Endothelial cell of umbilical vein (primary cell): ENCODE results near the gene LOXL1. TPM values are rescaled to one million over a fixed set of nuclear protein-coding genes. Genes with fewer than 3 reads are reported as not detected.

Experiments used
- BruUV-seq: library from RNA; stranded (reverse); fragments of 400-500 nt; replicated peaks from 2 replicates; lab custom pipeline; 2021; lab: Mats Ljungman, UMichigan
- CTCF ChIA-PET: fragments of 300-600, 350-600 bp; sonication (Branson Sonifier 250); formaldehyde crosslinking; loops from one replicate; lab custom pipeline; 2021; ENCODE audit warnings: antibody characterized with exemption, inconsistent platforms; lab: Charles Lee
- POLR2A ChIA-PET: fragments of 300-600, 350-600 bp; sonication (Branson Sonifier 250); formaldehyde crosslinking; loops from one replicate; lab custom pipeline; 2021; ENCODE audit warnings: antibody characterized with exemption, inconsistent platforms; lab: Charles Lee
- DNase-seq: peaks from one replicate; pipeline ENCODE4 v3.0.0-alpha.2; 2011; ENCODE audit warnings: low read depth, low spot score
- FAIRE-seq: peaks from 2 replicates; lab custom pipeline; 2011; peaks lifted over from hg19 to GRCh38; lab: Jason Lieb, UNC
- H2AFZ ChIP-seq: 2 replicates; pipeline ENCODE4 v1.6.0; 2012; ENCODE audit warnings: low read depth, low read length, control low read depth, inconsistent platforms
- H3K27ac ChIP-seq: 2 replicates; pipeline ENCODE4 v1.5.1; 2011; ENCODE audit warnings: low read depth, mild to moderate bottlenecking, control low read depth, low read length, moderate library complexity; ENCODE audit not compliant: insufficient read depth
- H3K27me3 ChIP-seq, 2 experiments: 2 replicates each; pipeline versions ENCODE4 v1.6.0 to v1.6.1; 2011; ENCODE audit warnings: low read length in 2 of 2, mixed read lengths in 1 of 2; ENCODE audit not compliant: control insufficient read depth in 2 of 2, insufficient read depth in 2 of 2
- H3K36me3 ChIP-seq, 2 experiments: 2 replicates in 1 of 2; 3 replicates in 1 of 2; pipeline ENCODE4 v1.5.1; 2011; ENCODE audit warnings: low read length in 2 of 2, mild to moderate bottlenecking in 1 of 2, moderate library complexity in 1 of 2; ENCODE audit not compliant: control insufficient read depth in 2 of 2, insufficient read depth in 2 of 2; ENCODE audit errors: extremely low read depth in 1 of 2
- H3K4me1 ChIP-seq: 3 replicates; pipeline ENCODE4 v1.5.1; 2011; ENCODE audit warnings: mild to moderate bottlenecking, low read length; ENCODE audit not compliant: control insufficient read depth, insufficient read depth; ENCODE audit errors: extremely low read depth
- H3K4me2 ChIP-seq: 2 replicates; pipeline ENCODE4 v1.6.1; 2011; ENCODE audit warnings: low read length, control low read depth, mixed read lengths; ENCODE audit not compliant: insufficient read depth
- H3K4me3 ChIP-seq, 3 experiments: fragments of 200-600 bp in 1 of 3; sonication (generic), shearing (Covaris generic) in 1 of 3; replicated peaks in 1 of 3; 2 replicates each; pipeline ENCODE4 v1.5.1; 2011 to 2016; ENCODE audit warnings: control low read depth in 3 of 3, low read length in 3 of 3, mild to moderate bottlenecking in 2 of 3, inconsistent platforms in 1 of 3, low read depth in 1 of 3, moderate library complexity in 1 of 3; ENCODE audit not compliant: insufficient read depth in 1 of 3
- H3K79me2 ChIP-seq: 2 replicates; pipeline ENCODE4 v1.6.0; 2012; ENCODE audit warnings: low read length, inconsistent platforms; ENCODE audit not compliant: control insufficient read depth, insufficient read depth
- H3K9ac ChIP-seq: replicated peaks from 2 replicates; pipeline ENCODE3; 2011; ENCODE audit warnings: low read length, control low read depth; ENCODE audit not compliant: insufficient read depth; ENCODE audit errors: extremely low read depth
- H3K9me1 ChIP-seq: replicated peaks from 3 replicates; pipeline ENCODE4 v1.6.0; 2011; ENCODE audit warnings: mild to moderate bottlenecking, low read length; ENCODE audit not compliant: control insufficient read depth, insufficient read depth; ENCODE audit errors: extremely low read depth
- H3K9me3 ChIP-seq: replicated peaks from 2 replicates; pipeline ENCODE4 v1.5.1; 2012; ENCODE audit warnings: low read length, inconsistent platforms; ENCODE audit not compliant: control insufficient read depth, insufficient read depth
- H4K20me1 ChIP-seq: replicated peaks from 2 replicates; pipeline ENCODE3; 2011; ENCODE audit warnings: mild to moderate bottlenecking, low read length; ENCODE audit not compliant: control insufficient read depth, insufficient read depth; ENCODE audit errors: extremely low read depth
- FOS ChIP-seq: IDR thresholded peaks from 2 replicates; pipeline ENCODE4 v1.6.1; 2011; ENCODE audit warnings: mild to moderate bottlenecking, low read length, moderate library complexity, borderline replicate concordance; ENCODE audit not compliant: insufficient read depth
- JUN ChIP-seq: IDR thresholded peaks from 2 replicates; pipeline ENCODE4 v1.6.1; 2011; ENCODE audit warnings: borderline replicate concordance, low read depth; ENCODE audit not compliant: insufficient read length, insufficient read depth
- POLR2A ChIP-seq: IDR thresholded peaks from 2 replicates; pipeline ENCODE4 v1.6.1; 2012; ENCODE audit warnings: low read depth, mild to moderate bottlenecking, control low read depth, low read length
- dilution Hi-C: fragments of 300-500 bp; cut with MboI; formaldehyde crosslinking; loops from one replicate; pipeline ENCODE4 v1.15.0; 2019; ENCODE audit warnings: low sequenced_read_pairs; ENCODE audit not compliant: extremely low pct_ligation_motif_present
- intact Hi-C: fragments of 100-400 bp; cut with micrococcal nuclease; formaldehyde crosslinking; loops from one replicate; pipeline ENCODE4 v1.10.0; 2022
- polyA plus RNA-seq, 4 experiments: library from polyadenylated mRNA; depleted of rRNA in 3 of 4; stranded (reverse) in 3 of 4; unstranded in 1 of 4; fragments of >200 nt; gene quantifications; 2 replicates each; pipeline versions ENCODE4 v1.2.1 to v1.2.3, GENCODE V29; 2011 to 2012; ENCODE audit warnings: missing spikeins in 1 of 4
- total RNA-seq: library from RNA; stranded (reverse); gene quantifications from 2 replicates; pipeline ENCODE4 v1.2.3, GENCODE V29; 2021
- TF ChIP-seq, protein P1 (sequence below): IDR thresholded peaks from 2 replicates; pipeline ENCODE4 v1.6.1; 2011; ENCODE audit not compliant: insufficient read depth, insufficient read length

Gene LOXL1
- total and polyA plus RNA-seq, 2 donors (not counting 3 experiments of a cell fraction or from before 2014, with no cell fraction given) = 5.2 to 14.4 TPM

DNA sequence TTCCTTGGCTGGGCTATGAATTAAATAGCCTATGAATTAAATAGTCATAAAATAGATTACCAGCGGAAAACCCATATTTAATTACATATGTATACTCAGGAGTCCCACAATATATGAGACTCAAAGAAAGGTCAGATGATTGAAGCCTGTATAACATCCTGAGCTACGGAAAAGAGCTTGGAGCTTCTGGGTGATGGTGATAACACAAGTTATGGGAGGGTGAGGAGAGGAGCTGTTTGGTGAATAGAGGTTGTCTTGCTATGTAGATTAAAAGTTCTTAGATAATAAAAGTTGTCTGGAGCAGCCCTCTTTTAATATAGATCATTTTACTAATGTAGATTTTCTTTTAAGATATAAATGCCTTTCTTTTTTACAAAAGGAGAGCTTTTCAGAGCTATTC is 70.0 kb downstream of the LOXL1 start:
- FAIRE-seq (peak; percentile 12), DNase-seq (no peak)
- intact Hi-C loops (no loop called here), dilution Hi-C loops (no loop called here)
- H2AFZ ChIP-seq = no peak overlapping the region
- no peaks in the 10 kb centered on the region for H3K9me3 ChIP-seq
- H3K4me3 ChIP-seq = peak overlapping the region; percentile 86 to 96 (median 92)
- no peaks in the 10 kb centered on the region for H3K9me1 ChIP-seq
- peaks cover 25% of the 10 kb centered on the region for H3K4me1 ChIP-seq
- no peak for TF ChIP-seq JUN
- TF ChIP-seq, protein P1, sequence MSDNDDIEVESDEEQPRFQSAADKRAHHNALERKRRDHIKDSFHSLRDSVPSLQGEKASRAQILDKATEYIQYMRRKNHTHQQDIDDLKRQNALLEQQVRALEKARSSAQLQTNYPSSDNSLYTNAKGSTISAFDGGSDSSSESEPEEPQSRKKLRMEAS = no peak
- H4K20me1 ChIP-seq = no peaks in the 10 kb centered on the region
- no peaks in the 10 kb centered on the region for H3K27me3 ChIP-seq
- peak overlapping the region; percentile 26 for H3K9ac ChIP-seq
- peak overlapping the region; percentile 97 for H3K4me2 ChIP-seq
- peaks cover 60% of the 10 kb centered on the region for H3K79me2 ChIP-seq
- H3K36me3 ChIP-seq = peaks cover 5 to 12% of the 10 kb centered on the region in 2 experiments
- ChIA-PET POLR2A (no interaction called here), CTCF (interaction anchor here (0.8 to 4.0 kb wide), 6 partner anchors 13 to 45 kb away, joined by 3 to 65 read pairs (median 15); no protein-coding TSS in a partner anchor)
- BruUV-seq = no TSS peak
- H3K27ac ChIP-seq = peak overlapping the region; percentile 53

DNA sequence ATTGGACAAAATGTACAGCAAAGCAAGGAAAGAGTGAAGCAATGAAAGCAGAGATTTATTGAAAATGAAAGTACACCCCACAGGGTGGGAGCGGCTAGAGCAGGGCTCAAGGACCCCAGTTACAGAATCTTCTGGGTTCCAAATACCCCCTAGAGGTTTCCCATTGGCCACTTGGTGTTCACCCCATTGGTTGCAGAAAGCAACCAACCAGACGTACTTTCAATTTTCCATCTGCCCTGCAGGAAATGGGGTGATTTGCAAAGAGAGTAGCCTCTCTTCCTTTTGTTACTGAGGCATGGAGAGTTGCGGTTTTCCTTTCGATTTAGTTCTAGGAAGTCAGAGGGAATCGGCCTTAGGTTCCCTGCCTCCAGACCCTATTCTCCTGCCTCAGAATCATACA is 70.7 kb downstream of the LOXL1 start:
- TF ChIP-seq POLR2A (peak; percentile 49), FOS (no peak)
- Histone ChIP-seq H3K4me2 (peak overlapping the region; percentile 97), H3K27ac (peak overlapping the region; percentile 53), H3K36me3 (peaks cover 5 to 12% of the 10 kb centered on the region in 2 experiments), H3K9ac (peak overlapping the region; percentile 66), H3K9me1 (no peaks in the 10 kb centered on the region), H3K27me3 (no peaks in the 10 kb centered on the region), H2AFZ (peak overlapping the region; percentile 49), H3K4me1 (peaks cover 20% of the 10 kb centered on the region), H3K9me3 (no peaks in the 10 kb centered on the region), H3K79me2 (peaks cover 66% of the 10 kb centered on the region), H3K4me3 (peak overlapping the region; percentile 35 to 96 (median 92)), H4K20me1 (no peaks in the 10 kb centered on the region)
- DNase-seq = peak; percentile 85
- FAIRE-seq = peak; percentile 88
- POLR2A ChIA-PET = no interaction called here
- dilution Hi-C loops = no loop called here
- no TSS peak for BruUV-seq
- CTCF ChIA-PET = interaction anchor here (1.0 to 4.0 kb wide), 5 partner anchors 14 to 46 kb away, joined by 3 to 65 read pairs (median 24); no protein-coding TSS in a partner anchor
- intact Hi-C loops = no loop called here
